GM12872 (cell line): ENCODE results near the gene CCNB3.

ENCODE experiments used
- TF ChIP-seq, protein P1 (sequence below): IDR thresholded peaks from 3 replicates; pipeline ENCODE4 v1.5.1; 2011; ENCODE audit warnings: low read depth, mild to moderate bottlenecking, low read length, moderate library complexity; ENCODE audit not compliant: insufficient read depth

CCNB3 gene

DNA sequence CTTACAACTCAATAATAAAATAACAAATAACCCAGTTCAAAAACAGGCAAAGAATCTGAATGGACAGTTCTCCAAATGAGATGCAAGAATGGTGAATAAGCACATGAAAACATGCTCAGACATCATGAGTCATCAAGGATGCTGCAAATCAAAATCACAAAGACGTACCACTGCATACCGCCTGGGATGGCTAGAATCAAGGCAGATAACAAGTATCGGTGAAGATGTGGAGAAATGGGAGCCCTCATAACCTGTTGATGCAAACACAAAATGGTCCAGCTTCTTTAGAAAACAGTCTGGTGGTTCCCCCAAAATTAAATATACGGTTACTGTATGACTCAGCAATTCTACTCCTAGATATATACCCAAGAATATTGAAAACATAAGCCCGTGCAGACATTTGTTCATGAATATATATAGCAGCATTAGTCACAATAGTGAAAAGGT, 36.3 kb upstream of the CCNB3 start:
- TF ChIP-seq, protein P1, sequence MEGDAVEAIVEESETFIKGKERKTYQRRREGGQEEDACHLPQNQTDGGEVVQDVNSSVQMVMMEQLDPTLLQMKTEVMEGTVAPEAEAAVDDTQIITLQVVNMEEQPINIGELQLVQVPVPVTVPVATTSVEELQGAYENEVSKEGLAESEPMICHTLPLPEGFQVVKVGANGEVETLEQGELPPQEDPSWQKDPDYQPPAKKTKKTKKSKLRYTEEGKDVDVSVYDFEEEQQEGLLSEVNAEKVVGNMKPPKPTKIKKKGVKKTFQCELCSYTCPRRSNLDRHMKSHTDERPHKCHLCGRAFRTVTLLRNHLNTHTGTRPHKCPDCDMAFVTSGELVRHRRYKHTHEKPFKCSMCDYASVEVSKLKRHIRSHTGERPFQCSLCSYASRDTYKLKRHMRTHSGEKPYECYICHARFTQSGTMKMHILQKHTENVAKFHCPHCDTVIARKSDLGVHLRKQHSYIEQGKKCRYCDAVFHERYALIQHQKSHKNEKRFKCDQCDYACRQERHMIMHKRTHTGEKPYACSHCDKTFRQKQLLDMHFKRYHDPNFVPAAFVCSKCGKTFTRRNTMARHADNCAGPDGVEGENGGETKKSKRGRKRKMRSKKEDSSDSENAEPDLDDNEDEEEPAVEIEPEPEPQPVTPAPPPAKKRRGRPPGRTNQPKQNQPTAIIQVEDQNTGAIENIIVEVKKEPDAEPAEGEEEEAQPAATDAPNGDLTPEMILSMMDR = no peak

DNA sequence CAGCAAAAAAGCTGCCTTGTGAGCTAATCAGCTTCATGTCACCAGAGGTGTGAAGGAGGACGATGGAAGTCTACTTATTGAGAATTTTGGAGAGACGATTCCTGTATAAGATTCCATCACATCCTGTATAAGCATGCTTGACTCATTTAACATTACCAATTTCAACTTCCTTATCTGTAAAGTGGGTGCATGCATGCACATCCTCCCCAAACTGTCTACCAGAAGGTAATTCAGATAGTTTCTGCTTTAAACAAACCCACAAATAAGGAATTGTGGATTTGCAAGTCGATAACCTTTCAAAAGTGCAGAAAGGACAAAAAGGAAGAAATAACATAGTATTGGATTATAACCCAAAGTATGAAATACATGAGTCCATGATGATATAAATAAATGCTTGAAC, 34.8 kb upstream of the CCNB3 start:
- TF ChIP-seq, protein P1 = no peak

DNA sequence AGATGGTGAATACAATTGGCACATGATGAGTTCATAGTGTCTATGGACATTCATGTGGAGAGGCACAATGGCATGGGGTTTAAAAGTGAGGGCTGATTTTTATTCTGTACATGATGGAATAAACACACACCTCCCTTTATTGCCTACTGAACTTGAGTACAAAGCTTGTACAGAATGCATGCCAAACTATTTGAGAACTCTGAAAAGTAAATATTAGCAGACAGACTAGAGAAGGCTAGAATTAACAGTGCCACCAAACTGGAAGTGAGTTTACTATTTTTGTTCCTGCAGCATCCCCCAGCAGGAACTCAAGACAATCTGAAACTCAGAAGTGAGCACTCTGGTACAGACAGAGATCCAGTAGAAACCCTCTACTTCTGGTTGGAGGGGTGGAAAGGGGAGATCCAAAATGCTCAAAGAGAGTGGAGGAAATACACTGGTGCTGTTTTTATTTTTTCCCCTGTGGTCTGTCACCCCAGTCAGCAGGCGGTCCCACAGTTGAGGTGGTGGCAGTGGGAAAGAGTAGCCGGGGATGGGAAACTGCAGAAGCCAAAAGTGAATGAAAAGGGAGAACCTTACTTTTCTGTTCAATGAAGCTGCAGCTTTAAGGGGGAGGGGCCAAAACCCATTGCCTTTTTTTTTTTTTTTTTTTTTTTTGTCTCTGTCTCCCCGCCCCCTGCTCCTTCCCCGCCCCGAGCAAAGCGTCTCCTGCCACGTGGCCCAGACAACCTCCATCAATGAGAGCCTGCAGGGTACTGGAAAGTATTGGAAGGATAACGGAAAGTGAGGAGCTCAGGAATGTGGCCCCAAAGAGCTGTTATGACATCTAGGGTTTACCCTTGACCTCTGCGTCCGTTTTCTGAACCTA, 24.3 kb upstream of the CCNB3 start:
- TF ChIP-seq, protein P1 = no peak

DNA sequence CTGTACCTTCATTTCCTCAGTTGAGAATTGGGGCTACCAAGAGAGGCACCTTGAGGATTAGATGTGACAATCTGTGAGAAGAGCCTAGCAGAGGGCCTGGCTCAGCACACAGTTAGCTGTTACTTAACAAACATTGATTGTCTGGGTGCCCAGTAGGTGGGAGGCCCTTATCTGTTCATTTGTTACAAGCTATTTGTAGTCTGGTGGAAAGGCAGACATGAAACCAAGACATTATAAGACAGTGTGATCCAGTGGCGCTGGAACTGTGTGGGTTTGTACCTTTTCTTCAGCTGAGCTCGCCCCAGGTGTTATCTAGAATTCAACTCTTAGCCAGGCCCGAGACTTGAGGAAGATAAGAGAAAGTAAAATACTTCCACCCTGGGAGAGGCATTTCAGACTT, 20.7 kb upstream of the CCNB3 start:
- TF ChIP-seq, protein P1 = no peak

DNA sequence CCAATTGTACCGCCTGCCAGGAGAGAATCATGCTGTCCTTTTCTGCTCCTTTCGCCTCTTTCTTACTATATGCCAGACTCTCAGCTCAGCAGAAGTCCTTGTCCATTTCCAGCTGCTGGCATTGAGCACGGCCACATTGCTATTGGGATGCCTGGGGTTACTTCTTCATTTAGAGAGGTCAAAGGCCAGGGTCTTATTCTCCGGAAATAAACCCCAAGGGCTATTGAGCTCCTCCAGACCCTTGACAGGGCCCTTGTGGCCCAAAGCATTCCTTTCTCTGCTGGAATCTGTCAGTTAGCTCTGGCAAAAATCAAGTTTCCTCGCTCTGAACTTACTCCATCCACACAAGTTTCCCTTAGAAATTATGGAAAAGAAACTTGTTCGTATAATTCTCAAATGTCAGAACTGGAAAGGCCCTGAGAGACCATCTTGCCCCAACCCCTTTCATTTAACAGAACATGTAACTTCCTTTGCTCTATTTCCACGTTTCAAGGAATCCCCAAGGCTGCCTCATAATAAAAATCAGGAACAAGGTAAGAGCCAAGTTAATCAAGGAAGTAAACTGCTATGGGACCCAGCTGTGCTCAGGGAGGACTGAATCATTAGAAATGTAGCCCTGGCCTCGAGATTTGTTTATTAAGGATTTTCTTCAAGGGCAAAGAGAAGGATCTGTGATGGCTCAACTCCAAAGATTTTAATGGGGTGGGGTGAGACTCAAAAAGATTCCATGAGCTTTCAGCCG, 15.5 kb upstream of the CCNB3 start:
- TF ChIP-seq, protein P1 = no peak

DNA sequence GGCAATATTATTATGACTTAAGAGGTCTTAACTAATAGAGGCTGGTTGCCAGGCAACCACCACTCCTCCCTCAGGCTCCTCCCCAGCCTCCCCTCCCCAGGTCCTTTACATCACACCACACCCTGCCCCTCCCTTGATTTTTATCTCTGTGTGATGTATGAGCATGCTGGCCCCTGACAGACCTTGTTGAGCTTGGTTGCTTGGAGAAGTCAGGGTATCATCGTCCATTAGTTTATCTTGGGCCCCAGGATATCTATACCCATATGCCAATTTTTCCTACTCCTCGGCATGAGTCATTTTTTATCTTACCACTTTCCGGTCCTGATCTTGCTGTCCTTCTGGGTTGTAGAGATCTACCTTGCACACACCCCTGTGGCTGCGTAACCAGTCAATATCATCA, 6.2 kb upstream of the CCNB3 start:
- TF ChIP-seq, protein P1 = no peak

DNA sequence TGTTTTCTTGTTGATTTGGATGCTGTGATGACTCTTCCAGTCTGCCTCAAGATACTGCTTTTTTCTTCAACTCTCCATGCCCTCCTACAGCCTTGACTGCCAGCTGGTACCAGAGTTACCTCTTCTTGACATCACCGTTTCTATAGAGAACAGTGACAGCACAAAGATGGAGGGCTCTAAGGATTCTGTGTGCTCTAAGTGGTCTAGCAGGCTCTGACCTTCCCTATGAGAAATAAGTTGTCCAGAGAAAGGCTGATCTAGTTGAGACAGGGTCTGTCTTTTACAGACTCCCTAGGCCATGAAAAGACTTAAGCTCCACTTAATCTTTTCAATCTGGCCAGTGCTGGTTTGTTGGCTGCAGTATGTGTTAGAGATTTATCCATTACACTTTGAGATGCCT, 3.7 kb upstream of the CCNB3 start, which contains the start of gene AKAP4:
AKAP4 (minus strand) TSS at position 101 of the 400 bp plus-strand sequence. CDS start 118 bp downstream, outside the sequence.
- TF ChIP-seq, protein P1 = no peak
